MG63 (cell line): ENCODE measurements around the gene SP2. TPM values are rescaled to one million over a fixed set of nuclear protein-coding genes. Genes with fewer than 3 reads are reported as not detected.
"Not testable (repeated sequence)": the region's sequence is repeated elsewhere in the genome, so short reads cannot be mapped to it uniquely, and the experiment has no call there.

ENCODE experiments used
- DNase-seq: peaks from one replicate; pipeline ENCODE4 v3.0.0-alpha.2; 2020
- H3K27me3 ChIP-seq: fragments of 250-450 bp; sonication (Bioruptor Pico); 2 replicates; pipeline ENCODE4 v1.5.1; 2020; ENCODE audit warnings: mild to moderate bottlenecking, moderate library complexity
- H3K36me3 ChIP-seq: fragments of 250-450 bp; sonication (Bioruptor Pico); 2 replicates; pipeline ENCODE4 v1.5.1; 2020; ENCODE audit warnings: mild to moderate bottlenecking, moderate library complexity
- H3K4me3 ChIP-seq: fragments of 250-450 bp; sonication (Bioruptor Pico); 2 replicates; pipeline ENCODE4 v1.5.1; 2020; ENCODE audit warnings: mild to moderate bottlenecking, moderate library complexity
- H3K9me3 ChIP-seq: fragments of 250-450 bp; sonication (Bioruptor Pico); 2 replicates; pipeline ENCODE4 v1.5.1; 2020; ENCODE audit warnings: mild to moderate bottlenecking, moderate library complexity
- total RNA-seq: library from RNA; depleted of rRNA; stranded (reverse); fragments of >200 nt; shearing (Covaris generic); gene quantifications from 2 replicates; pipeline ENCODE4 v1.2.3, GENCODE V29; 2014; ENCODE audit warnings: low replicate concordance

The SP2 gene
- total RNA-seq, 1 experiment from 2014 or later: 2.3 TPM

DNA sequence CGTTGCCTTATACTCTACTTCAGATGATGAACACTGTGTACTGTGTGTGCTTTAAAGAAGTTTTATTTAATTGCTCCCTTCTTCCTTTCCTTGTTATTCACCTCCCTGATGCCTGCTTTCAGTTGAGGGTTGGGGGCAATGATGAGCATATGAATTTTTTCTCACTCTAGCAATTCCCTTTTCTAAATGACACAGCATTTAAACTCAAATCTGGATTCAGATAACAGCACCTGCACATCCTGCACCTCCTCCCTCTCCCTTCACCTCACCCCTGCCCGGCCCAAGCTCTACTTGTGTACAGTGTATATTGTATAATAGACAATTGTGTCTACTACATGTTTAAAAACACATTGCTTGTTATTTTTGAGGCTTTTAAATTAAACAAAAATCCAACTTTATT is 32.4 kb downstream of the SP2 start:
- H3K9me3 ChIP-seq: no peaks in the 10 kb centered on the region
- DNase-seq: no peak

DNA sequence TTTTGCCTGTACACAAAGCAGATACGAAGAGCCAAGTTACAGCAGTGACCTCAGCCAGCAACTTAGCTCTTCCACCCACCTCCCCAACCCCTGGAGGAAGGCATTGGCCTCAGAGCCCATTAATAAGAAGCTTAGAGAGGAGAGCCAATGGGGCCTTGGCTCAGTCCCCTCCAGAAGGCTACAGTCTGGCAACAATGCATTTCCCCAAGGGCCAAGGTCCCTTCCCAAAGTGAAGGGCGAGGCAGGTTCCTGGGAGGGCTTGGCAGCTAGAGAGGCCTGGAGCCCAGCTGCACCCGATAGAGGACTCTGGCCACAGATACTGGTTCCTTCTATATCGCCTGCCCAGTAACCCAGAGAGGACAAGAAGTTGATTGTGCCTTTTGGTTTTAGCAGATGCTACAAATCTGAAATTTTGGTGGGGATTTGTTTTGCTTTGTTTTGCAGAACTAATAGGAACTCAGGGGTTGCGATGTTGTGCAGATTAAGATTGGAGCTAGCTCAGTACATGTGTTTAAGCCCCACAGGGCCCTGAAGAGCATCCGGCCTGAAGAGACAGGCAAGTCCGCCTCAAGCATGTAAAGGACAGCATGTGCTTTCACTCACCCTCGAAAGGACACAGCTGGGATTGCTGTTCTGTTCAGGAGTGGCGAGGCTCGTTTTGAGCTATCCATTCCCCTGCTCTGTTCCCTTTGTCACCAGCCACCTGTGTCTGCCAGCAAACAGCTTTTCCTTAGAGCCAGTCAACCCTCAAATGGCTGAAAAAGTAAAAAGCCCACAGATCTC is 33.4 kb downstream of the SP2 start:
- no peaks in the 10 kb centered on the region for H3K27me3 ChIP-seq
- no peaks in the 10 kb centered on the region for H3K9me3 ChIP-seq
- no peak overlapping the region for H3K4me3 ChIP-seq
- no peak for DNase-seq
- H3K36me3 ChIP-seq: peaks cover 35% of the 10 kb centered on the region

More for the DNA sequence above, 32.4 kb downstream of the SP2 start:
- Histone ChIP-seq H3K4me3 (no peak overlapping the region), H3K36me3 (peaks cover 39% of the 10 kb centered on the region), H3K27me3 (no peaks in the 10 kb centered on the region)

DNA sequence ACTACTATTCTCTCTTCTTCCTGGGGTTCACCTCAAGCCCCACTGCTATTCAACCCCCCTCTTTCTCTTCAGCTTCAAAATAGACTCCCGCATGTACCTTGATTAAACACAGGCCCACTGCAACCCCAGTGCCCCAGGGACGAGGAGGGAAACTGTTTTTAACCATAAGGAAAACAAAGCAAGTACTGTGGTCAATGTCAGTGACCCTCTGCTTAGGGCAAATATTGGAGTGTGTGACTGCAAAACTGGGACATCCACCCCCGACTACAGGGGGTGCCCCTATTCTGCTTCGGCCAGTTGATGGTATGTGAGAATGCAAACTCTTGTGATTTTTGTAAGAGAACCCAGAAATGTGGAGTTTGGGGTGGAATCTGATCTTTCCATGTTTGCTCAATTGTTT is 35.8 kb downstream of the SP2 start:
- no peaks in the 10 kb centered on the region for H3K9me3 ChIP-seq
- H3K27me3 ChIP-seq: no peaks in the 10 kb centered on the region
- peaks cover 17% of the 10 kb centered on the region for H3K36me3 ChIP-seq
- no peak for DNase-seq
- H3K4me3 ChIP-seq: no peak overlapping the region

DNA sequence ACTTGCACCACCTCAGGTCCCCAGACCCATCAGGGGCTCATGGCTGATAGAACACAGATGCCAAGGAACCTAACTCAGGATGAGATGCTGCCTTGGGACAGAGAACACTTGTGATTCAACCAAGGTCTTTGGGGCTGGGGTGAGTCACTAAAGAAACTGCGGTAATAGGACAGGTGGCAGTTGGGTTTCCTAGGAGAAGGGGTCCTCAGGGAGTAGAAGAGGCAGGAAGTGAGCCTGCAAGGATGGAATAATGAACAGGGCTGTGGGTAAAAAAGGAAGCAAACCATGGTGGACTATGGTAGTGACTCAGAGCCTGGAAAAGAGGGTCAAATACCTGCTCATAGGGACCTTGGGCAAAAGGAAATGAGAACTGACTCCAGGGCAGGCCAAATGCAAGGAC is 38.8 kb downstream of the SP2 start:
- no peaks in the 10 kb centered on the region for H3K27me3 ChIP-seq
- H3K36me3 ChIP-seq: peaks cover 8% of the 10 kb centered on the region
- no peaks in the 10 kb centered on the region for H3K9me3 ChIP-seq
- no peak overlapping the region for H3K4me3 ChIP-seq
- no peak for DNase-seq

DNA sequence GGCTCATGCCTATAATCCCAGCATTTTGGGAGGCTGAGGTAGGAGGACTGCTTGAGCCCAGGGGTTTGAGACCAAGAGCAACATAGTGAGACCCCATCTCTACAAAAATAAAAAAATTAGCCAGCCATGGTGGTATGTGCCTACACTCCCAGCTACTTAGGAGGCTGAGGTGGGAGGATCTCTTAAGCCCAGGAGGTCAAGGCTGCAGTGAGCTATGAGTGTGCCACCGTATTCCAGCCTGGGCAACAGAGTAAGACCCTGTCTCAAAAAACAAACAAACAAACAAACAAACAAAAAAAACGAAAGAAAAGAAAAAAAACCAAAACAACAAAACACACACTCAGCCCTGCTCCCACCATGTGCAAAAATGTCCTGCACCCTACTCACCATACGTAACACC is 39.4 kb downstream of the SP2 start:
- H3K4me3 ChIP-seq, H3K9me3 ChIP-seq, H3K36me3 ChIP-seq, DNase-seq, H3K27me3 ChIP-seq: not testable (repeated sequence)

DNA sequence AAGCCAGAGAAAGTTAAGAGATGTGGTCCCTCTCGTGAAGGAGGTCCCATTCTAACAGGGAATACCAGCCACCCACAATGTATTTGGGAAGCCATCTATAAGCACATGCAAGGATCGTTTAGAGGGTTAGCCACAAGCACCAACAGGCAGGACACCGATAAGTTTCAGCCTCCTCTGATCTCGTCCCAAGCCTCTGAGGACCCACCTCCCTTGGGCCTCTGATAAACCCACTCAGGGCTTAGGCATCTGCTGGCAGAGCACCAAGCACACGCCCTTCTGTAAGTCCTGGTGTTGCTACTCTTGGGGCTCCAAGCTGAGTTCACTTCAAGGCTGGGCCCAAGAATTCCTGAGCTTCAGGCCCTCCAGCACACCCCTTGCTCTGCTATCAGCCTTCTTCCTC is 39.9 kb downstream of the SP2 start:
- no peaks in the 10 kb centered on the region for H3K27me3 ChIP-seq
- peak; percentile 79 for DNase-seq
- H3K36me3 ChIP-seq: peaks cover 6% of the 10 kb centered on the region
- H3K4me3 ChIP-seq: no peak overlapping the region
- peaks cover 4% of the 10 kb centered on the region for H3K9me3 ChIP-seq

DNA sequence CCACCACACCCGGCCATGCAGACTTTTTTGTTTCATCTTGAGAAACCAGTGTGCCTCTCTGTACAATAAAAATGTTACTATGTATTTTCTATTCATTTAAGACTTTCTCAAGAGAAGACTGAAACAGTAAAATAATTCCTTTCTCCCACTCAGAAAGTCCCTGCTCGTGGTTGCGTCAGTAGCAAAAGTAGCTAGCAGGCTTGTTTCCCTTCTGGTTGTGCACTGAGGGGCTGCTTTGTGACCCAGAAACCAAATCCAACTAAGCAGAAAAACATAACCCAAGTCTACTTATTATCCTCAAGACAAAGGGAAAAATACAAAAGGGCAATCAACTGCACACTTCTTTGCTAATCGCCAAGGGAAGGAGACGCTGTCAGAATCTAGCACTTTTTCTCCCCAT is 41.9 kb downstream of the SP2 start:
- peaks cover 5% of the 10 kb centered on the region for H3K36me3 ChIP-seq
- no peaks in the 10 kb centered on the region for H3K27me3 ChIP-seq
- no peak overlapping the region for H3K4me3 ChIP-seq
- no peak for DNase-seq
- H3K9me3 ChIP-seq: peaks cover 5% of the 10 kb centered on the region

DNA sequence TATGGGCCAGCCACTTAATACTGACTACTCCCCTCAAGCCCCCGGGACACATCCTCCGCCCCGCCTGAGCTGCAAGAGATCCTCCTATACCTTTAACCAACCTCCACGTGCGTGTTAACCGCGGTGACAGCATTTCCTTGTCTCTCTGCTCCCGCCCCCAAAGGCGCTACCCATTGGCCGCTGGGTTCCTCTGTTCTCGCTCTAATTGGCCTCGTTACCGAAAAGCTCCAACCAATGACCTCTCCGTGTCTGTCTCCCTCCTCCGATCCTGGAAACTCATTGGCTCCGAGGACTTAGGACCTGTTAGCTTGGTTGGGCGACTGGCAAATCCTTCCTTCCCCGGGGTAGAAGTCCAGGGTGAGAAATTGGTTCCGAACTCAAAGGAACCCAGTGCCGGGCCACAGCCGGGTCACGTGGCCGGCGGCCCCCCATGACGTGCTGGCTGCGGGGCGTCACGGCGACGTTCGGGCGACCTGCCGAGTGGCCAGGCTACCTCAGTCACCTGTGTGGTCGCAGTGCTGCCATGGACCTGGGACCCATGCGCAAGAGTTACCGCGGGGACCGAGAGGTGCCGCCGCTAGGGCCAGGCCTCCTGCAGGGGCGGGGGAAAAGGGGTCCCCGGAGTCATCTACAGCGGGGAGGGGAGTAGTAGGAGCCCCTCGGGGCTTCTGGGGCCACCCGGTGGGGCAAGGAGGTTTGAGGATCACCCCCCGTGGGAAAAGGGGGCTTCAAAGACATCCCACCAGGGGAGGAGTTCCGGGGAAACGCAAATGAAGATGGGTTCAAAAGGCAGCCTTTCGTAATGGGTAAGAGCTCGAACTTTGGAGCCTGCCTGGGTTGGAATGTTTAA is 45.4 kb downstream of the SP2 start, which contains the start of gene PNPO:
PNPO (plus strand) TSS at position 326 of the 850 bp plus-strand sequence; CDS start at position 431, 105 bp downstream.
- Histone ChIP-seq H3K36me3 (peaks cover 25% of the 10 kb centered on the region), H3K27me3 (no peaks in the 10 kb centered on the region), H3K9me3 (peaks cover 5% of the 10 kb centered on the region), H3K4me3 (peak within 1 kb of the TSS; percentile 84)
- DNase-seq: peak; percentile 99

DNA sequence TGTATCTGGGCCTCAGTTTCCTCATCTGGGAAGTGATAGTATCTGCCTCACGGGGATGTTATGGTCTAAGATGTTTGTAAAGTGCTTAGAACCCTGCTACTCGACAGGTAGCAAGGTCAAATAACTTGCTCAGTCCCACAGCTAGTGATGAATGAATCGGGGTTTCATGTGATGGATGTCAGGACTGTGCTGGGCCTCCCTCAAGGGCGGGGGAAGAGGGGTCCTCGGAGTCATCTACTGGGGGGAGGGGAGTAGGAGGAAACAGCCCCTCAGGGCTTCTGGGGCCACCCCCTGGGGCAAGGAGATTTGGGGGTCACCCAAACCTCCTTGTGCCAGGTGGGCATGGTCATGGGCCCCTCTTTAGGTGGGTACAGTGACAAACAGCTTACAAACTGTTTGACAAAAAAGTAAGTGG is 46.1 kb downstream of the SP2 start:
- Histone ChIP-seq H3K4me3 (peak overlapping the region; percentile 84), H3K9me3 (peaks cover 5% of the 10 kb centered on the region), H3K36me3 (peaks cover 31% of the 10 kb centered on the region), H3K27me3 (no peaks in the 10 kb centered on the region)
- DNase-seq: no peak

DNA sequence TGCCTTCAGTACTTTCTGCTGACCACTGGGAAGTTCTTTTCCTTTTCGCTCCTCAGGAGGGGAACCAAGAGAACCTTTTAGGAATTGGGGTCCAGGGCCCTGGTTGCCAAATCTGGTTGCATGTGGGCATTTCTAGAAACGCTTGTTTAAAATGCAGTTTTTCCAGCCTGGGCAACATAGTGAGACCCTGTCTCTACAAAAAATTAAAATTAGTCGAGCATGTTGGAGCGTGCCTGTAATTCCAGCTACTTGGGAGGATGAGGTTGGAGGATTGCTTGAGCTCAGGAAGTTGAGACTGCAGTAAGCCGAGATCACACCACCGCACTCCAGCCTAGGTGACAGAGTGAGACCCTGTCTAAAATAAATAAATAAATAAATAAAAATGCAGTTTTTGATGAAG is 46.5 kb downstream of the SP2 start:
- H3K4me3 ChIP-seq: peak overlapping the region; percentile 84
- H3K36me3 ChIP-seq: peaks cover 32% of the 10 kb centered on the region

DNA sequence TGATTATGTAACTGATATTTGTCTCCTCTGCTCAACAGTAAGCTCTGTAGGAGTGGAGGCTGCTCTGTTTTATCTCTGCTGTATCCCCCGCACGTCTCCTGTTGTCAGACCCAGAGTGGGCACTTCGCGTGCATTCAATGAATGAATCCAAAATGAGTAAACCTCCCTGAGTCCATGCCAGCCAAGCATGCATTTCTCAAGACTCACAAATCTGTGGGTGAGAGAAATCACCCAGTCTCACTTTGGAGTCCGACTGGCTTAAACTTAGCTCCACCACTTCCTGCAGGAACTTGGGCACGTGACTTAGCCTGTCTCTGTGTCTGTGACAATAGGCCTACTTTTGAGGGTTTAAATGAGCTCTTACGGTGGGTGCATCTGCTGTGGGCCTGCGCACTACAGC is 49.0 kb downstream of the SP2 start:
- no peak for DNase-seq
- H3K4me3 ChIP-seq: no peak overlapping the region

More for the DNA sequence above, 46.5 kb downstream of the SP2 start:
- no peak for DNase-seq
- Histone ChIP-seq H3K9me3 (peaks cover 5% of the 10 kb centered on the region), H3K27me3 (no peaks in the 10 kb centered on the region)

DNA sequence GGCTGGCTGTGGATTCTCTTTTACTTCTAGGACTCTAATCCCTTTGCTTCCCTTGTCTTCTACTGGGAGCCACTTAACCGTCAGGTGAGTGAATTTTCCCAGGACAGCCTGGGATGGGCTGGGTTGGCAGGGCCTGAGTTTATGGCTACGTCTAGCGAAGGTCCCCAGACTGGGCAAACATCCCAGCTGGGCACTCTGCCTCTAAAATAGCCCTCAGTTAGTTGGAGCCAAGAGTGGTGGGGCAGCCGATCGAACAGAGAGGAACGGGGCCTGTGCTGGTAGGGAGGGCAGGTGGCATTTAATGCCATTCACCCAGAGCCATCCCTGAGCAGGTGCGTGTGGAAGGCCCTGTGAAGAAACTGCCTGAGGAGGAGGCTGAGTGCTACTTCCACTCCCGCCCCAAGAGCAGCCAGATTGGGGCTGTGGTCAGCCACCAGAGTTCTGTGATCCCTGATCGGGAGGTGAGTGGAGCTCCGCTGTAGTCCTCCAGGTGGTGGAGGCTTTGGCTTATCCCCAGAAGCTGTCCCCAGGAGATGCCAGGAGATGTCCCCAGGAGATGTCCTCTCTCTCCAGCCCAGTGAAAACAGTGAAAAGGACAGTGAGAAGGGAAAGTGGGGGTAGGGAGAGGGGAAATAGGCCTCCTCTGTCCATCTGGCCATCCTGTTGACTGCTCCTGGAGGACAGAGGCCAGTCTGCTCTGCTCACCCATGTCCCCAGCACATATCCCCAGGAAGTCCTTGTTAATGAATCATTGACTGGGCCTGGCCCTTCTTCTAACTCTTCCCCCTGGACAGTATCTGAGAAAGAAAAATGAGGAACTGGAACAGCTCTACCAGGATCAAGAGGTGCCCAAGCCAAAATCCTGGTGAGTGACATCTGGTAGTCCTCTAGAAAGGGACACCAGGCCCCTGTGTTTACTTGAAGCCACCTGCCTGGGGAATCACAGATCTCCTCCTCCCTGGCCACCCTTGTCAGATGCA is 49.8 kb downstream of the SP2 start:
- Histone ChIP-seq H3K27me3 (no peaks in the 10 kb centered on the region), H3K4me3 (no peak overlapping the region), H3K36me3 (peaks cover 54% of the 10 kb centered on the region), H3K9me3 (peaks cover 2% of the 10 kb centered on the region)
- no peak for DNase-seq

More for the DNA sequence above, 49.0 kb downstream of the SP2 start:
- Histone ChIP-seq H3K9me3 (peaks cover 5% of the 10 kb centered on the region), H3K27me3 (no peaks in the 10 kb centered on the region), H3K36me3 (peaks cover 53% of the 10 kb centered on the region)

DNA sequence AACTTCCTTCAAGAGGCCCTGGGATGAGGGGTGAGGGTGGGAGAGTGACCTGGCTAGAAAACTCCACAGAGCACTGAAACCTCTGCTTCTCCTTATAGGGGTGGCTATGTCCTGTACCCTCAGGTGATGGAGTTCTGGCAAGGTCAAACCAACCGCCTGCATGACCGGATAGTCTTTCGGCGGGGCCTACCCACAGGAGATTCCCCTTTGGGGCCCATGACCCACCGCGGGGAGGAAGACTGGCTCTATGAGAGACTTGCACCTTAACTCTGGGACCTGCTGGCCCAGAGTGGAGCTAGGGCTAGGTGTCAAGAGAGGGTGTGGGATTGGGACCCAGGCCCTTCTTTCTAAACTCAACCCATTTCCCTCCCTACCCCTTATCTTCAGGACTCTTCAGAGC is 50.5 kb downstream of the SP2 start:
- DNase-seq: no peak
- H3K9me3 ChIP-seq: no peaks in the 10 kb centered on the region
- no peaks in the 10 kb centered on the region for H3K27me3 ChIP-seq
- H3K4me3 ChIP-seq: no peak overlapping the region
- peaks cover 54% of the 10 kb centered on the region for H3K36me3 ChIP-seq

DNA sequence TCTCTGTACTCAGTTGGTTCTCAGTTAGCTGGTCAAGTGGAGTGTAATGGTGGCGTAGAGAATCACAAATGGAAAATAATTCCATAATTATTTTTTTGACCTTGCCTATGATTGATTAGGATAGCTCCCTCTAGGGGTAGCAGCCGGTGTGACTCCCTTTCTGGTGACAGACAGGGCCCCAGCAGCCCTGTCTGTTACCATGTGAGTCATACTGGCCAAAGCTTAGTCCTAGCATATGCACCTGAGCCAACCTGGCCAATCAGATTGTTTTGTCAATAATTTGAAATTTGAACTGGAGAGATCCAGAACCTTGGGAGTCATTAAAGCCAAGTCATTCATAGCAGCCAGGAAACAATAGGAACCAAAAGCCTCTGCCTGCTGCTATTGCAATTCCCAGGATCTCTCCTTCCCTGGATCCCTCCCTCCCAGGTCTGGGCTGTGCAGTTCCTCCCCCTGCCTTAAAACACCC is 50.9 kb downstream of the SP2 start:
- DNase-seq: peak; percentile 74
- Histone ChIP-seq H3K9me3 (no peaks in the 10 kb centered on the region), H3K36me3 (peaks cover 54% of the 10 kb centered on the region), H3K4me3 (no peak overlapping the region), H3K27me3 (no peaks in the 10 kb centered on the region)

DNA sequence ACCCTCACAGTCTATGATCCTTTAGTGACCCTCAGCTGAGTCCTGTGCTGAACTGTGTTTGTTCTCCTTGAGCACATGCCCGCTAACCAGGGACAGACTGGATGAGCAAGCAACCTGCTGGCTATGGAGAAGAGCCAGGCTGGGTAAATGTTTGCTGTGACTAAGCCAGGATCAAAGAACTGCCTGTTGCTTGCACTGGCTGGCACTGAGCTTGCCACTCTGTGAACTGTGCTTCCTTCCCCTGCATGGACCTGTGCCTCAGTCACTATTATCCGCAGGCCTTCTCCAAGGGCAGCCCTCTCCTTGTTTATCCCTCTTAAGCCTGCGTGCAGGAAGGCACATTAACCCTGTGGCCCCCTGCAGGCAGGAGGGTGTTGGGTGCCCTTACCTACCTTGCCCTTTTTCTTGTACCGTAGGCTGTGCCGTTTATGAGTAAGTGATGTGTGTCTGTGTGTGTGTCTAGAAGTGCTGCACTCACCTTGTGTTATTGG is 52.7 kb downstream of the SP2 start:
- DNase-seq: peak; percentile 67
- no peaks in the 10 kb centered on the region for H3K9me3 ChIP-seq
- H3K4me3 ChIP-seq: no peak overlapping the region
- H3K36me3 ChIP-seq: peaks cover 45% of the 10 kb centered on the region
- no peaks in the 10 kb centered on the region for H3K27me3 ChIP-seq

DNA sequence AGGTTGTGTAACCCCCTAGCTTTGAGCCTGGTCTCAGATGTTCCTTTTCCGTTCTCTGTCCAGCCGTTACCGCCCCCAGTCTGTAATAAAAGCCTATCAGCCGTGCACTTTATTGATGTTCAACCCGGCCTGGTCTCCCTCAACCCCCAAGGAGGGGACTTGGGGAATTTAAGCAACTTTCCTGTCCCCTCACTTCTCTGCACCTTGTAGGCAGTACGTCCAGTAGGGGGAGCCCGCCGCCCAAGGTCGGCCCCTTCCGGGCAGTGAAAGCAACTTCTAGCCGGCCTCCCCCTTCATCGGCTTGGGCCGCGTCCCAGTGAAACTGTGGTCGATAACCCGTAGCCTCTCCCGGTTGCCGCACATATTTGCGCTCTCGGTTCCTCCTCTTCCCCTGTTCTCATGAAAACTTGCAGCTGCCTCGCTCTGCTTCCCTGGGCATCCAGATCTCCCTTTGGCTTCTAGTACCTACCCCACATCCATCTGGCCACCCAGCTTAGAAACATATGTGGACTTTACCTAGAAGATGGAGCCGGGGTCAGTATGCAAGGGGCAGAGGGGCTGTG is 53.2 kb downstream of the SP2 start:
- Histone ChIP-seq H3K4me3 (no peak overlapping the region), H3K9me3 (no peaks in the 10 kb centered on the region), H3K27me3 (no peaks in the 10 kb centered on the region), H3K36me3 (peaks cover 40% of the 10 kb centered on the region)
- DNase-seq: peak; percentile 84
